Caki2 (cell line): Measurements from ENCODE around the gene VAV3. TPM values are rescaled to one million over a fixed set of nuclear protein-coding genes. Genes with fewer than 3 reads are reported as not detected.
"Not testable (repeated sequence)": the region's sequence is repeated elsewhere in the genome, so short reads cannot be mapped to it uniquely, and the experiment has no call there.

Experiments
- DNase-seq: peaks from one replicate; pipeline ENCODE4 v3.0.0-alpha.2; 2015; ENCODE audit warnings: low read depth
- in situ Hi-C: cut with HindIII; loops from 2 replicates; pipeline ENCODE4 v1.10.0; 2016; ENCODE audit warnings: low sequenced_read_pairs, low pct_unique_long_range_greater_than_20kb, mixed read lengths
- total RNA-seq: library from RNA; depleted of rRNA; stranded (reverse); fragments of >200 nt; shearing (Covaris generic); gene quantifications from 2 replicates; pipeline ENCODE4 v1.2.3, GENCODE V29; 2014; ENCODE audit warnings: low replicate concordance

The VAV3 gene
- total RNA-seq, 1 experiment from 2014 or later, result 21.4 TPM

DNA sequence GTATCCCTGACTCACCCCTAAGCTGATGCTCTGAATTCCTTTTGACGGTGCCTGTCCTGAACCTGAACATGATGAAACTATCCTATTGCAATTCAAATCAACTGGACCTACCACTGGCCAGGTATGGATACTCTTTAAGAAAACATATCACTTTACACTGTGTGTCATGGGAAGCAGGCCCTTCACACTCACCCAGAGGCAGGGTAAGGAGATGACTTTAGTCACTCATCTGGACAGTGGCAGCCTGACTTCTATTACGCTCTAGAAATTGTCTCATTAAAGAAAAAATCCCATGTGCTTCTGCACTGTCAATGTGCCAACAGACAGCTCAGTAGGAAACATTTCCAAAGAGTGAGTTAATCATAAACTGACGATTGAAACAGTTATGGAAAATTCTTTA lies 94.3 kb downstream of the VAV3 start:
- no peak for DNase-seq
- in situ Hi-C loops, result no loop called here

DNA sequence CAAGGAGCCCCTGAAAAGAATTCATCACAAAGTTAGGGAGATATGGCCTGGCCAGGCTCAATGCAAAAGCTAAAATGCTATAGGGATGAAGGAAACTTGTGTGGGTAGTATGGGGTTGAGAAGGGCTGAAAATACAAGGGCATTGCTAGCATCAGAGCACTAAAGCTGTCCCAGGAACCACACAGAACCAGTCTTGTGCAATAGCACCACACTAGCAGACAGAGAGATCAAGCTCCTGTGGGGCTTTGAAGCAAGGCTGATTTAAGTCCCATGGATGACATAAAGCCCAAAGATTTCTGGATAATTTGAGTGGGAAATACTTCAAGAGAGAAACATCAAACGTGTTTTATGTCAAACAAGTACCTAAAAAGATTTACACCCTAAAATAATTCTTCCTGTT lies 97.1 kb downstream of the VAV3 start:
- in situ Hi-C loops, result no loop called here
- DNase-seq, result no peak

DNA sequence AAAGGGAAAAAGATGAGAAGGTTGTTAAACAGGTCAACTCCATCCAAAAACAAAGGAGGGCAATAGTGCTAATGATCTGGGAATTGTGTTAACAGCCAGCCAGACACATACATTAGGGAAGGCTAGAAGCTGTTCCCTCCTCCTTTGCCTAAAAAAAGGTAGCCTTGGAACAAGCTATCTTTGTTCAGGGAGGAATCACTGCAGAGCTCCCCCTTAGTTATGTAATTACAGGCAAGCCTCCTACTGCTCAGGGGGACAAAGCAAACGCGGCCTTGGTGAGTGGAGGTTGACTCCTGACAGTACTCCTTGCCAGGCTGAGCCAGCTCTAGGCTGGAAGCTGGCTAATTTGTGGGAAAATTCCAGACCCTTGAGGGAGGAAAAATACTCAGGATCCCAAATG lies 97.6 kb downstream of the VAV3 start:
- in situ Hi-C loops, result no loop called here
- no peak for DNase-seq

DNA sequence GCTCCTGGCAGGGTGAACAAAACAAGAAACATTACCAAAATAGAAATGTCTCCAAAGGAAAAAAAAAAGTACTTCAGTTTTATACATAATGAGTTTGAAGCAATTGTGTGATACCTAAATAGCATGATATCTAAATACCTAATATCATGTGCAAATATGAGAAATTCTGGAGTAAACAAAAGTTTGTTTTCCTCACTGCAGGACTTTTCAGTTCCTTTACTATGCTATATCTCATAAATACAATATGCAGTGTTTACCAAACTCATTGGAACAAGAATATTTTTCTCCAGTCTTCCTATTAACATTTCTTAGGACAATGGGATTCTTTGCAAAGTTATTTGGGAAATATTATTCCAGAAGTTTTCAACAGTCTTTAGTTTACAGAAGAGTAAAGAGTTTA lies 98.1 kb downstream of the VAV3 start:
- in situ Hi-C loops, result no loop called here

DNA sequence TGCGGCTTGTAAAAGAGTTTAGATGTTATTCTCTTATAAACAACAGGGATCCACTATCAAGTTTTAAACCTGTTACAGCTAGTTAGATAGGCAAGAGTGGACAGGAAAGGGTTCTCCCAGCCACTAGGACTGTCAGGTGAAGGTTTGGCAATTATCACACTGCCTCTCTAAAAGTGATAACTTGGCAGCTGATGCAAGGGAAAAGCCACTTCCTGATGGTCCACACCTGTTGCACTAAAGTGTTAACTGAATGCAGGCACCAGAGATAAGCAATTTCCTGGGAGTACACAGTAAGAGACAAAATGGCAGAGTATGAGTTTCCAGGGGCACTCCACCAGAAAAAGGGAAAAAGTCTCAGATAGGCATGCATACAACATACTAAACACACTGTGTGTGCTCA lies 99.4 kb downstream of the VAV3 start:
- in situ Hi-C loops, result no loop called here
- DNase-seq, result no peak

More for the DNA sequence above, 98.1 kb downstream of the VAV3 start:
- DNase-seq, result no peak

DNA sequence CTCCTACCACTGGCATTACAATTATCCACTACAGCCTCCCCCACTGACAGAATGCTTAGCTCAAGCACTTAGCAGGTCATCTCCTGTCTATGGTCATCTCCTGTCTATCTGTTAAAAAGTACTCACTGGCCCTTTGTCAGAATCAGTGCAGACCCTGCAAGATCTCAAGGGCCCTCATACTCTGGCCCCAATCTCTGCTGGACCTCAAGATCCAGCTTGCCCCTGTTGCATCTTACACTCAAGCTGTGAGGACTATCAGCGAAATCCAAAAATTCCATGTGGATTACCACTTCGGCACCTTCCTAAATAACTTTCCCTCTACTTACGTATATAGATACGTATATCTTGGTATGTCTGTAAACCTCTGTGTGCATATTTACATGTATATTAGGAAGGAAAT lies 101.6 kb downstream of the VAV3 start:
- DNase-seq, result no peak
- in situ Hi-C loops, result no loop called here

DNA sequence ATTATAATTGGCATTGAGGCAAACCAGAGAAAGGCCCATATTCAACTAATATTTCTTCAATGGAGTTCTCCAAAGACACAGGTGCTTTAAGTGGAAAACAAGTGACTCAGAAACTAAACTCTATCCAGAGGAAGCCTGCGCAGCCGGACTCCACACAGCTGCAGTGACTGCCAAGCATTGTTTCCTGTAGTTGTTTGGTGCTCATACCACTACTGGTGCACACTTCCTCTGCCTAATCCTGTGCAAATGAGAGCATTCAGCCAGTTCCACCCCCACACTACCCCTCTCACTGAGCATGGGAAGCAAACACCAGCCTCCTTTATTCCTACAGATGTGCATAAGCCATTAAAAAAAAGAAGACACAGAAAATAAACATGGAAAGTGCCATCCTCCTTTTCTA lies 102.9 kb downstream of the VAV3 start:
- in situ Hi-C loops, result no loop called here
- no peak for DNase-seq

DNA sequence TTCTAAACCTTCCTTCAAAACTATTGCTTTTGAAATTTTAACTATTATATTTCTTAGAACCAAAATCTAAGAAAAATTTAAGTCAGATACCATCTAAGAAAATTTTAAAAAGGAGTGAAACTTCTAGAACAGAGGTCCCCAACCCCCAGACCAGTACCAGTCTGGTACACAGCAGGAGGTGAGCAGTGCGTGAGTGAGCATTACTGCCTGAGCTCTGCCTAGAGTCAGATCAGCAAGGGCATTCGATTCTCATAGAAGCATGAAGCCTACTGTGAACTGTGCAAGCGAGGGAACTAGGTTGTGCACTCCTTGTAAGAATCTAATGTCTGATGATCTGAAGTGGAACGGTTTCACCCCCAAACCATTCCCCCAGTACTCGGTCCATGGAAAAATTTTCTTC lies 106.7 kb downstream of the VAV3 start:
- no peak for DNase-seq
- in situ Hi-C loops, result no loop called here

DNA sequence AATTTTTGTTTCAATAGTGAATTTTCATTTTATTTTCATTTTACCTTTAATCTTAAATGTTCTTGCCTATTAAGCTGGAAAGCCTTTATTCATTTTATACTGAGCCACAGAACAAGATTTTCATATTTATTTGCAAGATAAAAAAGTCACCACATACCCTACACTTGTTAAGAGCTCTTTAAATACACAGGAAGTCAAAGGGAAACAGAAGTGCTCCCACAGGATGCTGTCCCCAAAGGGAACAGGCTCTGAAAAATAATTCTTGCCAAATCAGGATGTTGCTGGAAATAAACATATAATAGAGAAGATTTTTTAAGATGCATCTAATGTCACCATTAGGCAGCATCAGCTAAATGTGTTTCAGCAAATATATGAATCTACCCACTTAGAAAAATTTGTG lies 113.6 kb downstream of the VAV3 start:
- no peak for DNase-seq
- in situ Hi-C loops, result no loop called here

DNA sequence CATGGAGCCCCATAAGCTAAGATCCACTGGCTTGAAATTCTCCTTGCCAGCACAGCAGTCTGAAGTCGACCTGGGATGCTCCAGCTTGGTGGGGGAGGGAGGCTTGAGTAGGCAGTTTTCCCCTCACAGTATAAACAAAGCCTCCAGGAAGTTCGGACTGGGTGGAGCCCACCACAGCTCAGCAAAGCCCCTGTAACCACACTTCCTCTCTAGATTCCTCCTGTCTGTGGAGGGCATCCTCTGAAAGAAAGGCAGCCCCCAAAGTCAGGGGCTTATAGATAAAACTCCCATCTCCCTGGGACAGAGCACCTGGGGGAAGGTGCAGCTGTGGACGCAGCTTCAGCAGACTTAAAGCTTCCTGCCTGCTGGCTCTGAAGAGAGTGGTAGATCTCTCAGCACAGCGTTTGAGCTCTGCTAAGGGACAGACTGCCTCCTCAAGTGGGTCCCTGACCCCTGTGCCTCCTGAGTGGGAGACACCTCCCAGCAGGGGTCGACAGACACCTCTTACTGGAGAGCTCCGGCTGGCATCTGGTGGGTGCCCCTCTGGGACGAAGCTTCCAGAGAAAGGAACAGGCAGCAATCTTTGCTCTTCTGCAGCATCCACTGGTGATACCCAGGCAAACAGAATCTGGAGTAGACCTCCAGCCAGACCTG lies 120.3 kb downstream of the VAV3 start:
- in situ Hi-C loops, result not testable (repeated sequence)

DNA sequence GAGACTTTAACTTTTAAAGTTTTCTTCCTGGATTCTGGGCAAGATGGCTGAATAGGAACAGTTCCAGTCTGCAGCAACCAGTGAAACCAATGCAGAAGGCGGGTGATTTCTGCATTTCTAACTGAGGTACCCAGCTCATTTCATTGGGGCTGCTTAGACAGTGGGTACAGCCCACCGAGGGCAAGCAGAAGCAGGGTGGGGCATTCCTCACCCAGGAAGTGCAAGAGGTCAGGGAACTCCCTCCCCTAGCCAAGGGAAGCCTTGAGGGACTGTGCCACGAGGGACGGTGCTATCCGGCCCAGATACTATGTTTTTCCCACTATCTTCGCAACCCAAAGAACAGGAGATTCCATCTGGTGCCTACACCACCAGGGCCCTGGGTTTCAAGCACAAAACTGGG lies 121.0 kb downstream of the VAV3 start:
- DNase-seq, result no peak
- in situ Hi-C loops, result no loop called here

More for the DNA sequence above, 120.3 kb downstream of the VAV3 start:
- not testable (repeated sequence) for DNase-seq

DNA sequence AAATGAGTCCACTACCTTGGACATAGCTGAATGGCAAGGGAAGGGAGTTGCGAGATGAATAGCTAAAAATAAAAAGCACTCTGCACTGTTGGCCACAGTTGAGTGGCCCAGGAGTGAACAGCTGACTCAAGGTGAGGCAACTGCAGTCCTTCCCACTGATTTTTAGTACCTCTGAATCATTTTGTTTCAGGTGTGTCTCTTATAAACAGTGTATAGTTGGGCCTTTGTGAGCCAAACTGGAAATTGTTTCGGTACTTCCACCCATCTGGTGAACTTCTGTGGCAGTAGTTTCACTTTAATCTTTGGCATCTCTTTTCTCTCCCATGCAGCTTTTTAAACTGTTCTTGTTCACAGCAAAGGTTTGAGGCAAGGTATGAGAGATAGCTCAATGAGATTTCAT lies 122.7 kb downstream of the VAV3 start:
- no peak for DNase-seq
- in situ Hi-C loops, result no loop called here

DNA sequence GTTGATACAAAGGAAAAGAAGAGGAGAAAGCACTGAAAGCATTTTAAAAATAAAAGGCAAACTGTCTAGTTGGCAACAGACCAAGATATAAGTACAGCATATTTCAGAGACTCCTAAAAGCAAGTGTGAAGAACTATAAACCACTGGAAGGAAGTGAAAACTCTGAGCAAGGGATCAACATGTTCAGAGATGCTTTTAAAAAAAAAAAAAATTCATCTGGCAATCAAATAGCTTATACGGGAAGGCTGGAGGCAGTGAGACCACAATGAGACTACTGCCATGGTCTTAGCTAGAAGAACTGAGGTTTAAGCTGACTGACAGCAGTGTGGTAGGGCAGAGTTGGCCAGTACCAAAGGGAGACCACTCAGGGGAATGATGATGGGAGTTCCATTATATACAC lies 124.3 kb downstream of the VAV3 start:
- DNase-seq, result no peak
- in situ Hi-C loops, result no loop called here

DNA sequence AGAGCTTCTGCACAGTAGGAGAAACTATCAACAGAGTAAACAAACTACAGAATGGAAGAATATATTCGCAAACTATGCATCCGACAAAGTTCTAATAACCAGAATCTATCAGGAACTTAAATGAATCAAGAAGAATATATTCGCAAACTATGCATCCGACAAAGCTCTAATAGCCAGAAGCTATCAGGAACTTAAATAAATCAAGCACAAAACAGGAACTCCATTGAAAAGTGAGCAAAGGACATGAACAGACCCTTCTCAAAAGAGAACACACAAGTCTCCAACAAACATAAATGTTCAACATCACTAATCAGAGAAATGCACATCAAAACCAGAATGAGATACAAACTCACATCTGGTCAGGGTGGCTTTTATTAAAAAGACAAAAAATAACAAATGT lies 126.9 kb downstream of the VAV3 start:
- no peak for DNase-seq
- in situ Hi-C loops, result no loop called here

DNA sequence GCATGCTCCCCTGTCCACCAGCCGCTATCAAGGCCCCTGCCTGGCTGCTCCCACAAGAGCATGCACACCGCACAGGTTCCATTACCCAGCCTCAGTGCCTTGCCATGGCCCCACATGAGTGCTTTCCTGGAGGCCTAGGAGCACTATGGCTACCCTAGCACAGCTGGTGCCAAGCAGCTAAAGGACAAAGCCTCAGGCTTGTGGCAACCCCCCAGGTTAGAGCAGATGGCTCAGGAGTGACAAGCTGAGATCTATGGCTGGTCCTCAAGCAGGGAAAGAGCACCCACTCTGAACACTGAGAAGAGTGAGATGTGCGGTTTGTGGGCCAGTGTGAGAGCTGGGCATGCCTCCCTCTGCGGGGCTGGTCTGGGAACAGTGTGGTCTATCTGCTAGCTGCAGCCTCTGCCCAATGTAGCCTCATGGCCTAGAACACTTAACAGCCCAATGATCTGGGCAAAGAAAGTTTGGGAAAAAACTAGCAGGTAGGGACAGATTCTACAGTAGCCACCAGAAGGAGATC lies 129.8 kb downstream of the VAV3 start:
- in situ Hi-C loops, result no loop called here
- DNase-seq, result no peak

DNA sequence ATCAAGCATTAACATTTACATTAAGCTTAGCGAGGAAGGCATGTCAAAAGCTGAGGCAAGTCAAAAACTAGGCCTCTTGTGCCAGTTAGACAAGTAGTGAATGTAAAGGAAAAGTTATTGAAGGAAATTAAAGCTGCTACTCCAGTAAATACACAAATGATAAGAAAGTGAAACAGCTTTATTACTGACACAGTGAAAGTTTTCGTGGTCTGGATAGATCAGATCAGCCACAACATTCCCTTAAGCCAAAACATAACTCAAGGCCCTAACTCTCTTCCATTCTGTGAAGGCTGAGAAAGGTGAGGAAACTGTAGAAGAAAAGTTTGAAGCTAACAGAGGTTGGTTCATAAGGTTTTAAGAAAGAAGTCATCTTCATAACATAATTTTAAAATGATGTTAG lies 131.9 kb downstream of the VAV3 start:
- no peak for DNase-seq
- in situ Hi-C loops, result no loop called here

DNA sequence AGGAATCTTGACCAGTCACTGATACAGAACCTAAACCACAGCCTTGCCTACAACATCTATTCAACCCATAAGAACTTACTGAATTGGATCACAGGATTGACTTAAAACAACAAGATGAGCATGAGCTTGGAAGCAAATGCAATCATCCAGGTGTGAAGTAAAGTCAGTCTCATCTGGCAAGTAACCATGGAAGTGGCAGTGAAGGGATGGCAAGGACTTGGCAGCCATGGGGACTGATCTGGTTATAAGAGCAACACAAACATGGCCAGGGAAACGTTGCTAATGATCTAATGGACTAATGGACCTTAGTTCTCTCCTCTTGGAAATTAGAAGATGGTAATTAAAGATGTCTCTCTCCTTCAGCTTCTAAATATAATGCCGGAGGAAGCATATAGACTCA lies 133.1 kb downstream of the VAV3 start:
- in situ Hi-C loops, result no loop called here

DNA sequence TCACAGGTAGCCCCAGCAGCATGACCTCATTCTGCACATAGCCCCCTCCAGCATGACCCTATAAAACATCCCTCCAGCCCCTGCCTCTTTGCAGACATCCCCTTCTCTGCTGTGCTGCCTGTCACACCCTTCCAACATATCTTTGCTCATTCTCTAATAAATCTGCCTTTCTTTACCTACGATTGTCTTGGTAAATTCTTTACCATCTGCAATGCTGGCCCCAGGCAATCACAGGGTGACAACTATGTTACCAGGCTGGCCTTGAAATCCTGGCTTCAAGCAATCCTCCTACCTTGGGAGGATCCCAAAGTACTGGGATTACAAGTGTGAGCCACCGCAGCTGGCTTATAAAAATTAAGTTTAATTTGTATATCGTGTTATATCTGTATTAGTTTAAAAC lies 134.5 kb downstream of the VAV3 start:
- DNase-seq, result no peak
- in situ Hi-C loops, result no loop called here

More for the DNA sequence above, 133.1 kb downstream of the VAV3 start:
- no peak for DNase-seq

DNA sequence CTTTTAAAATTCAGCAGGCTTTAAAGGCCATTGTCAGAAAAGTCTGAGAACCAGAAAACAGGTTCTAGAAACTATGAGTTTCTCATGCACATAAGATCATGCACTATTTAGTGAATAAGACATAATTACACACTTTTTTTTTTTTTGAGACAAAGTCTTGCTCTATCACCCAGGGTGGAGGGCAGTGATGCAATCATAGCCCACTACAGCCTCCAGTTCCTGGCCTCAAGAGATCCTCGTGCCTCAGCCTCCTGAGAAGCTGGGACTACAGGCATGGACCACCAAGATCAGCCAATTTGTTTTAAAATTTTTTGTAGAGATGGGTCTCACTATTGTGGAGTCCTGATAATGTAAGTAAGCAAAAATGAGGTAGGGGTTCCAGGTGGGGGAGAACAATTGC lies 134.9 kb downstream of the VAV3 start:
- in situ Hi-C loops, result no loop called here
- DNase-seq, result no peak

DNA sequence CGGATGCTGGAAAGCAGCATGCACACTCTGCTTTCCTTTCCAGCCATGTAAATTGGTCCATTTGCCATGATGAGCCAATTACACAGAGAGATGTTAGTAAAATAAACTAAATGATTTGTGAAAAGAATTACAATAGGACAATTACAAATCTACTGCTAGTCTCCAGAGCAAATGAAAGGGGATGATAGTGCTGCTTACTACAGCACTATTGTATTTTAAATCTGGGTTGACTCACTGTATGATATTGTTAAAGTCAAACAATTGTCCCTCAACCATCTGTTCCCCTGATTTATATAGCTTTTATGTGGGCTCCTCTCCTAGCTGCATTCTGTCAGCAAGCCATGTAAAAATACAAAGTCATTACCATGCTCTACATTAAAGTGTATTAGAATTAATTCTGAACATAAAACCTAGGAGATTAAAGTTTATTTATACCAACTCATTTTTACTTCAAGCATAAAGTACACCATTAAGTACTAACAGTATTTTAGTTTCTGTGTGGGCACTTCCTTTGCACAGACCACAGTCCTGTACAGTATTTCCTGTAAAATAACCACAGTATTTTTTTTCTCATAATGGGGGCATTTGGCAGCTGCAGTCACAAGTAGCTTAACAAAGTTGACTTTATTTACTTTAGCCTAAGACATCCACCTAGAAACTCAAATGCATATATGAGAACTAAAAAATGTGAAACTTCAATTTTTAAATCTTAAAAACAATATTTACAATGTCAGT lies 135.8 kb downstream of the VAV3 start:
- no peak for DNase-seq
- in situ Hi-C loops, result no loop called here
